GM23338 (cell line): ENCODE data around the gene PIEZO2. TPM values are rescaled to one million over a fixed set of nuclear protein-coding genes. Genes with fewer than 3 reads are reported as not detected.

ENCODE experiments used
- ATAC-seq: fragments of 200-7000 bp; cut with Tn5 transposase; 3 replicates; pipeline ENCODE4 v1.9.1; 2020
- DNase-seq: peaks from one replicate; pipeline ENCODE4 v3.0.0-alpha.2; 2015; ENCODE audit warnings: low spot score
- H2AFZ ChIP-seq: fragments of 200-600 bp; sonication (generic); 2 replicates; pipeline ENCODE4 v1.8.0; 2016; ENCODE audit warnings: antibody characterized with exemption, mild to moderate bottlenecking, moderate library complexity
- H3F3A ChIP-seq: fragments of 200-600 bp; sonication (generic); replicated peaks from 2 replicates; pipeline ENCODE4 v1.8.0; 2017; ENCODE audit warnings: antibody characterized with exemption, mixed run types, low read depth
- H3K27ac ChIP-seq: fragments of 200-600 bp; sonication (generic); 2 replicates; pipeline ENCODE4 v1.6.1; 2016; ENCODE audit warnings: low read depth
- H3K27me3 ChIP-seq: fragments of 200-600 bp; sonication (generic); 2 replicates; pipeline ENCODE4 v1.8.0; 2016; ENCODE audit warnings: mild to moderate bottlenecking, mixed run types, moderate library complexity; ENCODE audit not compliant: insufficient read depth
- H3K36me3 ChIP-seq: fragments of 200-600 bp; sonication (generic); 2 replicates; pipeline ENCODE4 v1.8.0; 2016; ENCODE audit warnings: mild to moderate bottlenecking; ENCODE audit not compliant: insufficient read depth
- H3K4me1 ChIP-seq: fragments of 200-600 bp; sonication (generic); 2 replicates; pipeline ENCODE4 v1.8.0; 2016; ENCODE audit warnings: mild to moderate bottlenecking, moderate library complexity; ENCODE audit not compliant: insufficient read depth
- H3K4me2 ChIP-seq: fragments of 200-600 bp; sonication (generic); 2 replicates; pipeline ENCODE4 v1.7.1; 2017; ENCODE audit warnings: mixed run types
- H3K4me3 ChIP-seq: fragments of 200-600 bp; sonication (generic); 2 replicates; pipeline ENCODE4 v1.6.1; 2016; ENCODE audit warnings: mixed run types
- H3K79me2 ChIP-seq: fragments of 200-600 bp; sonication (generic); replicated peaks from 2 replicates; pipeline ENCODE4 v1.8.0; 2017; ENCODE audit warnings: mild to moderate bottlenecking; ENCODE audit not compliant: insufficient read depth
- H3K9me2 ChIP-seq: fragments of 200-600 bp; sonication (generic); 2 replicates; pipeline ENCODE4 v1.8.0; 2017; ENCODE audit not compliant: insufficient read depth
- H4K20me1 ChIP-seq: fragments of 200-600 bp; sonication (generic); replicated peaks from 2 replicates; pipeline ENCODE4 v1.8.0; 2017; ENCODE audit warnings: mild to moderate bottlenecking; ENCODE audit not compliant: insufficient read depth
- H3K27ac Mint-ChIP-seq: 2 replicates; pipeline ENCODE4 v1.8.0; 2020; ENCODE audit warnings: inconsistent platforms, mild to moderate bottlenecking, moderate library complexity, mixed read lengths
- H3K27me3 Mint-ChIP-seq: 3 replicates; pipeline ENCODE4 v1.8.0; 2022; ENCODE audit warnings: low read depth, mild to moderate bottlenecking, moderate library complexity, mixed read lengths, inconsistent platforms; ENCODE audit not compliant: insufficient read depth, poor library complexity
- H3K36me3 Mint-ChIP-seq: 3 replicates; pipeline ENCODE4 v1.8.0; 2021; ENCODE audit warnings: low read depth, mild to moderate bottlenecking, inconsistent platforms, moderate library complexity, mixed read lengths
- H3K4me1 Mint-ChIP-seq: 3 replicates; pipeline ENCODE4 v1.8.0; 2020; ENCODE audit warnings: mild to moderate bottlenecking, inconsistent platforms, mixed read lengths
- H3K4me3 Mint-ChIP-seq: 3 replicates; pipeline ENCODE4 v1.8.0; 2021; ENCODE audit warnings: moderate library complexity, mild to moderate bottlenecking, inconsistent platforms, mixed read lengths
- H3K9me3 Mint-ChIP-seq: 3 replicates; pipeline ENCODE4 v1.8.0; 2020; ENCODE audit warnings: moderate library complexity, mild to moderate bottlenecking, inconsistent platforms, mixed read lengths
- EZH2 ChIP-seq: fragments of 200-600 bp; sonication (generic); IDR thresholded peaks from one replicate; pipeline ENCODE4 v1.8.0; 2017; ENCODE audit warnings: antibody characterized with exemption, mild to moderate bottlenecking, low read depth; ENCODE audit not compliant: unreplicated experiment
- NANOG ChIP-seq: IDR thresholded peaks from 2 replicates; pipeline ENCODE4 v1.6.1; 2016; ENCODE audit warnings: antibody characterized with exemption, borderline replicate concordance
- POLR2AphosphoS5 ChIP-seq: IDR thresholded peaks from 2 replicates; pipeline ENCODE4 v1.6.1; 2016; ENCODE audit warnings: antibody characterized with exemption, low read depth
- STAT1 ChIP-seq: IDR thresholded peaks from one replicate; pipeline ENCODE4 v1.6.1; 2016; ENCODE audit warnings: antibody characterized with exemption; ENCODE audit not compliant: unreplicated experiment
- ZNF114 ChIP-seq: fragments of 250-450 bp; sonication (Bioruptor Pico); IDR thresholded peaks from 2 replicates; pipeline ENCODE4 v1.5.0; 2020; ENCODE audit warnings: mild to moderate bottlenecking, moderate library complexity
- polyA plus RNA-seq: library from polyadenylated mRNA; unstranded; fragments of >200 nt; fragmentation: Nextera tagmentation; extraction: Ambion mirVana; gene quantifications from 2 replicates; pipeline ENCODE4 v1.2.1, GENCODE V29; 2016
- total RNA-seq: library from RNA; depleted of rRNA; stranded (reverse); fragments of >200 nt; shearing (Covaris generic); gene quantifications from 2 replicates; pipeline ENCODE4 v1.2.3, GENCODE V29; 2014
- TF ChIP-seq, protein P1 (sequence below): fragments of 250-450 bp; sonication (Bioruptor Pico); IDR thresholded peaks from 2 replicates; pipeline ENCODE4 v1.5.0; 2020; ENCODE audit warnings: mild to moderate bottlenecking, moderate library complexity
- TF ChIP-seq, protein P2 (sequence below): IDR thresholded peaks from one replicate; pipeline ENCODE4 v1.6.1; 2018; ENCODE audit warnings: antibody characterized with exemption; ENCODE audit not compliant: unreplicated experiment
- TF ChIP-seq, protein P3 (sequence below): IDR thresholded peaks from 2 replicates; pipeline ENCODE4 v1.6.1; 2016; ENCODE audit warnings: antibody characterized with exemption
- TF ChIP-seq, protein P4 (sequence below), 2 experiments: fragments of 200-600 bp in 1 of 2; sonication (generic) in 1 of 2; conservative IDR thresholded peaks; 2 replicates each; pipeline versions ENCODE4 v1.5.1 to v1.6.1; 2016 to 2017; ENCODE audit warnings: antibody characterized with exemption in 2 of 2, low read depth in 2 of 2, mild to moderate bottlenecking in 2 of 2, moderate library complexity in 1 of 2

PIEZO2 gene
- total and polyA plus RNA-seq, 2 experiments from 2014 or later = 4.8 to 8.2 TPM

DNA sequence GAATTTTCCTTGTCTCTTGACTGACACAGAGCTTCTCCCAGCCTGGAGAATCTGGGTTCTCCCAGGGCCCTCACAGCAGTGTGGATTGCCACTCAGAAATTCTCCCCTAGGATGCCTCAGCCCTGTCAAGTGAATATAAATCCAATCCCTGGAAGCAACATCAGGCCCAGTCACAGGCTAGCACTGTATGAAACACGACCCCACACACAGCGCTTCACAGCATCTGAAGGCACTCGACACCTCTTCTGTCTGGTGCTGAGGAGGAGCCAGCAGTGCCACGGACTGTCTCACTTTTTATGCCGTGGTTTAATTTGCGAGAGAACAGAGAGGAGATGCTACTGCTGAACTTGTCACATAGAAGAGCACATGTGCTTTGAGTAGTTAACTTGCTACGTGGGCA, 459.0 kb downstream of the PIEZO2 start (continued):
- TF ChIP-seq POLR2AphosphoS5 (no peak), EZH2 (no peak)
- TF ChIP-seq, protein P1, sequence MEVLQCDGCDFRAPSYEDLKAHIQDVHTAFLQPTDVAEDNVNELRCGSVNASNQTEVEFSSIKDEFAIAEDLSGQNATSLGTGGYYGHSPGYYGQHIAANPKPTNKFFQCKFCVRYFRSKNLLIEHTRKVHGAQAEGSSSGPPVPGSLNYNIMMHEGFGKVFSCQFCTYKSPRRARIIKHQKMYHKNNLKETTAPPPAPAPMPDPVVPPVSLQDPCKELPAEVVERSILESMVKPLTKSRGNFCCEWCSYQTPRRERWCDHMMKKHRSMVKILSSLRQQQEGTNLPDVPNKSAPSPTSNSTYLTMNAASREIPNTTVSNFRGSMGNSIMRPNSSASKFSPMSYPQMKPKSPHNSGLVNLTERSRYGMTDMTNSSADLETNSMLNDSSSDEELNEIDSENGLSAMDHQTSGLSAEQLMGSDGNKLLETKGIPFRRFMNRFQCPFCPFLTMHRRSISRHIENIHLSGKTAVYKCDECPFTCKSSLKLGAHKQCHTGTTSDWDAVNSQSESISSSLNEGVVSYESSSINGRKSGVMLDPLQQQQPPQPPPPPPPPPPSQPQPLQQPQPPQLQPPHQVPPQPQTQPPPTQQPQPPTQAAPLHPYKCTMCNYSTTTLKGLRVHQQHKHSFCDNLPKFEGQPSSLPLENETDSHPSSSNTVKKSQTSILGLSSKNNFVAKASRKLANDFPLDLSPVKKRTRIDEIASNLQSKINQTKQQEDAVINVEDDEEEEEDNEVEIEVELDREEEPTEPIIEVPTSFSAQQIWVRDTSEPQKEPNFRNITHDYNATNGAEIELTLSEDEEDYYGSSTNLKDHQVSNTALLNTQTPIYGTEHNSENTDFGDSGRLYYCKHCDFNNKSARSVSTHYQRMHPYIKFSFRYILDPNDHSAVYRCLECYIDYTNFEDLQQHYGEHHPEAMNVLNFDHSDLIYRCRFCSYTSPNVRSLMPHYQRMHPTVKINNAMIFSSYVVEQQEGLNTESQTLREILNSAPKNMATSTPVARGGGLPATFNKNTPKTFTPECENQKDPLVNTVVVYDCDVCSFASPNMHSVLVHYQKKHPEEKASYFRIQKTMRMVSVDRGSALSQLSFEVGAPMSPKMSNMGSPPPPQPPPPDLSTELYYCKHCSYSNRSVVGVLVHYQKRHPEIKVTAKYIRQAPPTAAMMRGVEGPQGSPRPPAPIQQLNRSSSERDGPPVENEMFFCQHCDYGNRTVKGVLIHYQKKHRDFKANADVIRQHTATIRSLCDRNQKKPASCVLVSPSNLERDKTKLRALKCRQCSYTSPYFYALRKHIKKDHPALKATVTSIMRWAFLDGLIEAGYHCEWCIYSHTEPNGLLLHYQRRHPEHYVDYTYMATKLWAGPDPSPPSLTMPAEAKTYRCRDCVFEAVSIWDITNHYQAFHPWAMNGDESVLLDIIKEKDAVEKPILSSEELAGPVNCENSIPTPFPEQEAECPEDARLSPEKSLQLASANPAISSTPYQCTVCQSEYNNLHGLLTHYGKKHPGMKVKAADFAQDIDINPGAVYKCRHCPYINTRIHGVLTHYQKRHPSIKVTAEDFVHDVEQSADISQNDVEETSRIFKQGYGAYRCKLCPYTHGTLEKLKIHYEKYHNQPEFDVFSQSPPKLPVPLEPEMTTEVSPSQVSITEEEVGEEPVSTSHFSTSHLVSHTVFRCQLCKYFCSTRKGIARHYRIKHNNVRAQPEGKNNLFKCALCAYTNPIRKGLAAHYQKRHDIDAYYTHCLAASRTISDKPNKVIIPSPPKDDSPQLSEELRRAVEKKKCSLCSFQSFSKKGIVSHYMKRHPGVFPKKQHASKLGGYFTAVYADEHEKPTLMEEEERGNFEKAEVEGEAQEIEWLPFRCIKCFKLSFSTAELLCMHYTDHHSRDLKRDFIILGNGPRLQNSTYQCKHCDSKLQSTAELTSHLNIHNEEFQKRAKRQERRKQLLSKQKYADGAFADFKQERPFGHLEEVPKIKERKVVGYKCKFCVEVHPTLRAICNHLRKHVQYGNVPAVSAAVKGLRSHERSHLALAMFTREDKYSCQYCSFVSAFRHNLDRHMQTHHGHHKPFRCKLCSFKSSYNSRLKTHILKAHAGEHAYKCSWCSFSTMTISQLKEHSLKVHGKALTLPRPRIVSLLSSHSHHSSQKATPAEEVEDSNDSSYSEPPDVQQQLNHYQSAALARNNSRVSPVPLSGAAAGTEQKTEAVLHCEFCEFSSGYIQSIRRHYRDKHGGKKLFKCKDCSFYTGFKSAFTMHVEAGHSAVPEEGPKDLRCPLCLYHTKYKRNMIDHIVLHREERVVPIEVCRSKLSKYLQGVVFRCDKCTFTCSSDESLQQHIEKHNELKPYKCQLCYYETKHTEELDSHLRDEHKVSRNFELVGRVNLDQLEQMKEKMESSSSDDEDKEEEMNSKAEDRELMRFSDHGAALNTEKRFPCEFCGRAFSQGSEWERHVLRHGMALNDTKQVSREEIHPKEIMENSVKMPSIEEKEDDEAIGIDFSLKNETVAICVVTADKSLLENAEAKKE (CRISPR knock-in tag) = no peak

DNA sequence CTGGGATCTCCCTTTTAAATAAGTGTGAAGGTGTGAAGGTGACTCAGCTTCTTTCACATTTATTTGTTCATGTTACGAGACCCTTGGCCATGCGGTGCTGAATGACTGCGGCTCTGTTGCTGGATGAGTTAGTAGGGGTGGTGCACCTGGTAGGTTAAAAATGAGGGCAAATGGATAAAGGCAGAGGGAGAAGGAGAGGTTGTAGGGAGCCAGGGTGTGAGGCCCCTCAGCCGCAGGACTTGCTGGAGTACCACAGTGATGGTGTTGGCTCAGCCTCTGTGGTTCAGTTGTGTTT, 459.4 kb downstream of the PIEZO2 start:
- Mint-ChIP-seq H3K36me3 (peaks cover 3% of the 10 kb centered on the region; the same call in 2 of the 3 replicates), H3K27me3 (no peaks in the 10 kb centered on the region), H3K4me3 (no peak overlapping the region), H3K4me1 (peaks cover 4% of the 10 kb centered on the region; the same call in 1 of the 3 replicates), H3K27ac (no peak overlapping the region), H3K9me3 (no peaks in the 10 kb centered on the region)
- H4K20me1 ChIP-seq = no peaks in the 10 kb centered on the region
- ATAC-seq (no peak), DNase-seq (no peak)
- no peak overlapping the region for H3K4me3 ChIP-seq
- H3K36me3 ChIP-seq = no peaks in the 10 kb centered on the region
- no peaks in the 10 kb centered on the region for H3K4me1 ChIP-seq
- no peaks in the 10 kb centered on the region for H3F3A ChIP-seq
- no peaks in the 10 kb centered on the region for H3K79me2 ChIP-seq
- no peaks in the 10 kb centered on the region for H3K9me2 ChIP-seq
- H3K4me2 ChIP-seq = no peak overlapping the region
- no peak overlapping the region for H2AFZ ChIP-seq
- H3K27ac ChIP-seq = no peak overlapping the region
- H3K27me3 ChIP-seq = no peaks in the 10 kb centered on the region
- no peak for TF ChIP-seq POLR2AphosphoS5
- TF ChIP-seq, protein P2, sequence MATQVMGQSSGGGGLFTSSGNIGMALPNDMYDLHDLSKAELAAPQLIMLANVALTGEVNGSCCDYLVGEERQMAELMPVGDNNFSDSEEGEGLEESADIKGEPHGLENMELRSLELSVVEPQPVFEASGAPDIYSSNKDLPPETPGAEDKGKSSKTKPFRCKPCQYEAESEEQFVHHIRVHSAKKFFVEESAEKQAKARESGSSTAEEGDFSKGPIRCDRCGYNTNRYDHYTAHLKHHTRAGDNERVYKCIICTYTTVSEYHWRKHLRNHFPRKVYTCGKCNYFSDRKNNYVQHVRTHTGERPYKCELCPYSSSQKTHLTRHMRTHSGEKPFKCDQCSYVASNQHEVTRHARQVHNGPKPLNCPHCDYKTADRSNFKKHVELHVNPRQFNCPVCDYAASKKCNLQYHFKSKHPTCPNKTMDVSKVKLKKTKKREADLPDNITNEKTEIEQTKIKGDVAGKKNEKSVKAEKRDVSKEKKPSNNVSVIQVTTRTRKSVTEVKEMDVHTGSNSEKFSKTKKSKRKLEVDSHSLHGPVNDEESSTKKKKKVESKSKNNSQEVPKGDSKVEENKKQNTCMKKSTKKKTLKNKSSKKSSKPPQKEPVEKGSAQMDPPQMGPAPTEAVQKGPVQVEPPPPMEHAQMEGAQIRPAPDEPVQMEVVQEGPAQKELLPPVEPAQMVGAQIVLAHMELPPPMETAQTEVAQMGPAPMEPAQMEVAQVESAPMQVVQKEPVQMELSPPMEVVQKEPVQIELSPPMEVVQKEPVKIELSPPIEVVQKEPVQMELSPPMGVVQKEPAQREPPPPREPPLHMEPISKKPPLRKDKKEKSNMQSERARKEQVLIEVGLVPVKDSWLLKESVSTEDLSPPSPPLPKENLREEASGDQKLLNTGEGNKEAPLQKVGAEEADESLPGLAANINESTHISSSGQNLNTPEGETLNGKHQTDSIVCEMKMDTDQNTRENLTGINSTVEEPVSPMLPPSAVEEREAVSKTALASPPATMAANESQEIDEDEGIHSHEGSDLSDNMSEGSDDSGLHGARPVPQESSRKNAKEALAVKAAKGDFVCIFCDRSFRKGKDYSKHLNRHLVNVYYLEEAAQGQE = no peak
- no peak for TF ChIP-seq NANOG
- TF ChIP-seq STAT1 = no peak
- TF ChIP-seq, protein P3, sequence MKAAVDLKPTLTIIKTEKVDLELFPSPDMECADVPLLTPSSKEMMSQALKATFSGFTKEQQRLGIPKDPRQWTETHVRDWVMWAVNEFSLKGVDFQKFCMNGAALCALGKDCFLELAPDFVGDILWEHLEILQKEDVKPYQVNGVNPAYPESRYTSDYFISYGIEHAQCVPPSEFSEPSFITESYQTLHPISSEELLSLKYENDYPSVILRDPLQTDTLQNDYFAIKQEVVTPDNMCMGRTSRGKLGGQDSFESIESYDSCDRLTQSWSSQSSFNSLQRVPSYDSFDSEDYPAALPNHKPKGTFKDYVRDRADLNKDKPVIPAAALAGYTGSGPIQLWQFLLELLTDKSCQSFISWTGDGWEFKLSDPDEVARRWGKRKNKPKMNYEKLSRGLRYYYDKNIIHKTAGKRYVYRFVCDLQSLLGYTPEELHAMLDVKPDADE = no peak
- TF ChIP-seq ZNF114 (CRISPR knock-in tag) = no peak
- TF ChIP-seq, protein P4, sequence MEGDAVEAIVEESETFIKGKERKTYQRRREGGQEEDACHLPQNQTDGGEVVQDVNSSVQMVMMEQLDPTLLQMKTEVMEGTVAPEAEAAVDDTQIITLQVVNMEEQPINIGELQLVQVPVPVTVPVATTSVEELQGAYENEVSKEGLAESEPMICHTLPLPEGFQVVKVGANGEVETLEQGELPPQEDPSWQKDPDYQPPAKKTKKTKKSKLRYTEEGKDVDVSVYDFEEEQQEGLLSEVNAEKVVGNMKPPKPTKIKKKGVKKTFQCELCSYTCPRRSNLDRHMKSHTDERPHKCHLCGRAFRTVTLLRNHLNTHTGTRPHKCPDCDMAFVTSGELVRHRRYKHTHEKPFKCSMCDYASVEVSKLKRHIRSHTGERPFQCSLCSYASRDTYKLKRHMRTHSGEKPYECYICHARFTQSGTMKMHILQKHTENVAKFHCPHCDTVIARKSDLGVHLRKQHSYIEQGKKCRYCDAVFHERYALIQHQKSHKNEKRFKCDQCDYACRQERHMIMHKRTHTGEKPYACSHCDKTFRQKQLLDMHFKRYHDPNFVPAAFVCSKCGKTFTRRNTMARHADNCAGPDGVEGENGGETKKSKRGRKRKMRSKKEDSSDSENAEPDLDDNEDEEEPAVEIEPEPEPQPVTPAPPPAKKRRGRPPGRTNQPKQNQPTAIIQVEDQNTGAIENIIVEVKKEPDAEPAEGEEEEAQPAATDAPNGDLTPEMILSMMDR (conservative IDR thresholded peaks at IDR 0.05; ENCODE audit: low read depth in 2 of 2) = no peak
